Endothelial cell of umbilical vein (primary cell): ENCODE results near the gene GORASP2. TPM values are rescaled to one million over a fixed set of nuclear protein-coding genes. Genes with fewer than 3 reads are reported as not detected.

ENCODE experiments used
- BruUV-seq: library from RNA; stranded (reverse); fragments of 400-500 nt; replicated peaks from 2 replicates; lab custom pipeline; 2021; lab: Mats Ljungman, UMichigan
- CTCF ChIA-PET: fragments of 300-600, 350-600 bp; sonication (Branson Sonifier 250); formaldehyde crosslinking; loops from one replicate; lab custom pipeline; 2021; ENCODE audit warnings: antibody characterized with exemption, inconsistent platforms; lab: Charles Lee
- POLR2A ChIA-PET: fragments of 300-600, 350-600 bp; sonication (Branson Sonifier 250); formaldehyde crosslinking; loops from one replicate; lab custom pipeline; 2021; ENCODE audit warnings: antibody characterized with exemption, inconsistent platforms; lab: Charles Lee
- DNase-seq: peaks from one replicate; pipeline ENCODE4 v3.0.0-alpha.2; 2011; ENCODE audit warnings: low read depth, low spot score
- FAIRE-seq: peaks from 2 replicates; lab custom pipeline; 2011; peaks lifted over from hg19 to GRCh38; lab: Jason Lieb, UNC
- H2AFZ ChIP-seq: 2 replicates; pipeline ENCODE4 v1.6.0; 2012; ENCODE audit warnings: low read depth, low read length, control low read depth, inconsistent platforms
- H3K27ac ChIP-seq: 2 replicates; pipeline ENCODE4 v1.5.1; 2011; ENCODE audit warnings: low read depth, mild to moderate bottlenecking, control low read depth, low read length, moderate library complexity; ENCODE audit not compliant: insufficient read depth
- H3K27me3 ChIP-seq, 2 experiments: 2 replicates each; pipeline versions ENCODE4 v1.6.0 to v1.6.1; 2011; ENCODE audit warnings: low read length in 2 of 2, mixed read lengths in 1 of 2; ENCODE audit not compliant: control insufficient read depth in 2 of 2, insufficient read depth in 2 of 2
- H3K36me3 ChIP-seq, 2 experiments: 2 replicates in 1 of 2; 3 replicates in 1 of 2; pipeline ENCODE4 v1.5.1; 2011; ENCODE audit warnings: low read length in 2 of 2, mild to moderate bottlenecking in 1 of 2, moderate library complexity in 1 of 2; ENCODE audit not compliant: control insufficient read depth in 2 of 2, insufficient read depth in 2 of 2; ENCODE audit errors: extremely low read depth in 1 of 2
- H3K4me1 ChIP-seq: 3 replicates; pipeline ENCODE4 v1.5.1; 2011; ENCODE audit warnings: mild to moderate bottlenecking, low read length; ENCODE audit not compliant: control insufficient read depth, insufficient read depth; ENCODE audit errors: extremely low read depth
- H3K4me2 ChIP-seq: 2 replicates; pipeline ENCODE4 v1.6.1; 2011; ENCODE audit warnings: low read length, control low read depth, mixed read lengths; ENCODE audit not compliant: insufficient read depth
- H3K4me3 ChIP-seq, 3 experiments: fragments of 200-600 bp in 1 of 3; sonication (generic), shearing (Covaris generic) in 1 of 3; replicated peaks in 1 of 3; 2 replicates each; pipeline ENCODE4 v1.5.1; 2011 to 2016; ENCODE audit warnings: control low read depth in 3 of 3, low read length in 3 of 3, mild to moderate bottlenecking in 2 of 3, inconsistent platforms in 1 of 3, low read depth in 1 of 3, moderate library complexity in 1 of 3; ENCODE audit not compliant: insufficient read depth in 1 of 3
- H3K79me2 ChIP-seq: 2 replicates; pipeline ENCODE4 v1.6.0; 2012; ENCODE audit warnings: low read length, inconsistent platforms; ENCODE audit not compliant: control insufficient read depth, insufficient read depth
- H3K9ac ChIP-seq: replicated peaks from 2 replicates; pipeline ENCODE3; 2011; ENCODE audit warnings: low read length, control low read depth; ENCODE audit not compliant: insufficient read depth; ENCODE audit errors: extremely low read depth
- H3K9me1 ChIP-seq: replicated peaks from 3 replicates; pipeline ENCODE4 v1.6.0; 2011; ENCODE audit warnings: mild to moderate bottlenecking, low read length; ENCODE audit not compliant: control insufficient read depth, insufficient read depth; ENCODE audit errors: extremely low read depth
- H3K9me3 ChIP-seq: replicated peaks from 2 replicates; pipeline ENCODE4 v1.5.1; 2012; ENCODE audit warnings: low read length, inconsistent platforms; ENCODE audit not compliant: control insufficient read depth, insufficient read depth
- H4K20me1 ChIP-seq: replicated peaks from 2 replicates; pipeline ENCODE3; 2011; ENCODE audit warnings: mild to moderate bottlenecking, low read length; ENCODE audit not compliant: control insufficient read depth, insufficient read depth; ENCODE audit errors: extremely low read depth
- CTCF ChIP-seq, 2 donors: IDR thresholded peaks; 1 replicate in 1 of 2; 2 replicates in 1 of 2; pipeline ENCODE4 v1.5.1; 2011; ENCODE audit warnings: low read length in 2 of 2, mild to moderate bottlenecking in 2 of 2, moderate library complexity in 2 of 2, control low read depth in 1 of 2, inconsistent platforms in 1 of 2, low read depth in 1 of 2; ENCODE audit not compliant: insufficient read depth in 1 of 2; ENCODE audit errors: extremely low read depth in 1 of 2
- EZH2 ChIP-seq: IDR thresholded peaks from 2 replicates; pipeline ENCODE4 v1.6.1; 2012; ENCODE audit warnings: borderline replicate concordance, low read depth, mild to moderate bottlenecking, moderate library complexity, low read length, inconsistent platforms; ENCODE audit not compliant: severe bottlenecking
- FOS ChIP-seq: IDR thresholded peaks from 2 replicates; pipeline ENCODE4 v1.6.1; 2011; ENCODE audit warnings: mild to moderate bottlenecking, low read length, moderate library complexity, borderline replicate concordance; ENCODE audit not compliant: insufficient read depth
- GATA2 ChIP-seq: IDR thresholded peaks from 2 replicates; pipeline ENCODE4 v1.7.0; 2011; ENCODE audit warnings: low read depth, mild to moderate bottlenecking, moderate library complexity, mixed read lengths, low read length; ENCODE audit not compliant: insufficient read length, insufficient read depth
- JUN ChIP-seq: IDR thresholded peaks from 2 replicates; pipeline ENCODE4 v1.6.1; 2011; ENCODE audit warnings: borderline replicate concordance, low read depth; ENCODE audit not compliant: insufficient read length, insufficient read depth
- MAX ChIP-seq: IDR thresholded peaks from 2 replicates; pipeline ENCODE4 v1.6.1; 2011; ENCODE audit not compliant: insufficient read depth, insufficient read length
- MYC ChIP-seq: IDR thresholded peaks from one replicate; pipeline ENCODE4 v1.6.1; 2011; ENCODE audit warnings: mild to moderate bottlenecking, low read depth, low read length
- POLR2A ChIP-seq: IDR thresholded peaks from 2 replicates; pipeline ENCODE4 v1.6.1; 2012; ENCODE audit warnings: low read depth, mild to moderate bottlenecking, control low read depth, low read length
- POLR2AphosphoS5 ChIP-seq: IDR thresholded peaks from 2 replicates; pipeline ENCODE4 v1.6.1; 2012; ENCODE audit warnings: low read depth, mild to moderate bottlenecking, control low read depth, low read length, moderate library complexity; ENCODE audit not compliant: insufficient read depth
- dilution Hi-C: fragments of 300-500 bp; cut with MboI; formaldehyde crosslinking; loops from one replicate; pipeline ENCODE4 v1.15.0; 2019; ENCODE audit warnings: low sequenced_read_pairs; ENCODE audit not compliant: extremely low pct_ligation_motif_present
- intact Hi-C: fragments of 100-400 bp; cut with micrococcal nuclease; formaldehyde crosslinking; loops from one replicate; pipeline ENCODE4 v1.10.0; 2022
- polyA plus RNA-seq, 4 experiments: library from polyadenylated mRNA; depleted of rRNA in 3 of 4; stranded (reverse) in 3 of 4; unstranded in 1 of 4; fragments of >200 nt; gene quantifications; 2 replicates each; pipeline versions ENCODE4 v1.2.1 to v1.2.3, GENCODE V29; 2011 to 2012; ENCODE audit warnings: missing spikeins in 1 of 4
- total RNA-seq: library from RNA; stranded (reverse); gene quantifications from 2 replicates; pipeline ENCODE4 v1.2.3, GENCODE V29; 2021

The GORASP2 gene
- total and polyA plus RNA-seq, 2 donors (not counting 3 experiments of a cell fraction or from before 2014, with no cell fraction given), result 104 to 245 TPM

- Histone ChIP-seq H4K20me1 (peaks cover 31% of the 10 kb centered on the region), H3K9me3 (no peaks in the 10 kb centered on the region), H3K4me2 (no peak overlapping the region), H3K36me3 (no peaks in the 10 kb centered on the region), H3K27me3 (no peaks in the 10 kb centered on the region), H3K9me1 (peaks cover 8% of the 10 kb centered on the region), H3K4me1 (no peaks in the 10 kb centered on the region), H2AFZ (no peak overlapping the region), H3K9ac (no peak overlapping the region), H3K27ac (no peak overlapping the region), H3K79me2 (peaks cover 100% of the 10 kb centered on the region), H3K4me3 (no peak overlapping the region)
- dilution Hi-C loops, result no loop called here
- FAIRE-seq (no peak), DNase-seq (no peak)
- intact Hi-C loops, result no loop called here
- TF ChIP-seq FOS, result no peak
- TF ChIP-seq POLR2A, result no peak
- TF ChIP-seq JUN, result no peak
- TF ChIP-seq MAX, result no peak
- no peak for TF ChIP-seq CTCF (IDR thresholded peaks at IDR 0.05; ENCODE audit: extremely low read depth in 1 of 2, insufficient read depth in 1 of 2, low read depth in 1 of 2, low read length in 2 of 2)
- no peak for TF ChIP-seq MYC
- TF ChIP-seq EZH2, result no peak
- no peak for TF ChIP-seq GATA2
- no peak for TF ChIP-seq POLR2AphosphoS5
- CTCF ChIA-PET, result no interaction called here
- POLR2A ChIA-PET, result no interaction called here
- BruUV-seq, result no TSS peak
Measured at GRCh38 chr2:170942615-170943014, 13.6 kb downstream of the GORASP2 start.
